H7 (cell line): ENCODE data around the gene CLTA. TPM values are rescaled to one million over a fixed set of nuclear protein-coding genes. Genes with fewer than 3 reads are reported as not detected.
A peak's percentile ranks its signal among the peaks of the same experiment; 100 is the strongest.

ENCODE experiments used
- DNase-seq: peaks from one replicate; pipeline ENCODE4 v3.0.0; 2012
- H3K27me3 ChIP-seq: 2 replicates; pipeline ENCODE4 v1.6.0; 2011; ENCODE audit warnings: mild to moderate bottlenecking, low read length; ENCODE audit not compliant: control insufficient read depth, insufficient read depth
- H3K36me3 ChIP-seq: replicated peaks from 2 replicates; pipeline ENCODE4 v1.5.1; 2011; ENCODE audit warnings: low read length; ENCODE audit not compliant: control insufficient read depth, insufficient read depth
- H3K4me3 ChIP-seq: 2 replicates; pipeline ENCODE4 v1.5.1; 2011; ENCODE audit warnings: low read depth, mild to moderate bottlenecking, control low read depth, low read length, moderate library complexity; ENCODE audit not compliant: insufficient read depth
- total RNA-seq: library from RNA; depleted of rRNA; stranded (reverse); fragments of >200 nt; shearing (Covaris generic); gene quantifications from 2 replicates; pipeline ENCODE4 v1.2.3, GENCODE V29; 2014; rRNA removed

CLTA gene
- 222 TPM in 2 replicates for total RNA-seq

DNA sequence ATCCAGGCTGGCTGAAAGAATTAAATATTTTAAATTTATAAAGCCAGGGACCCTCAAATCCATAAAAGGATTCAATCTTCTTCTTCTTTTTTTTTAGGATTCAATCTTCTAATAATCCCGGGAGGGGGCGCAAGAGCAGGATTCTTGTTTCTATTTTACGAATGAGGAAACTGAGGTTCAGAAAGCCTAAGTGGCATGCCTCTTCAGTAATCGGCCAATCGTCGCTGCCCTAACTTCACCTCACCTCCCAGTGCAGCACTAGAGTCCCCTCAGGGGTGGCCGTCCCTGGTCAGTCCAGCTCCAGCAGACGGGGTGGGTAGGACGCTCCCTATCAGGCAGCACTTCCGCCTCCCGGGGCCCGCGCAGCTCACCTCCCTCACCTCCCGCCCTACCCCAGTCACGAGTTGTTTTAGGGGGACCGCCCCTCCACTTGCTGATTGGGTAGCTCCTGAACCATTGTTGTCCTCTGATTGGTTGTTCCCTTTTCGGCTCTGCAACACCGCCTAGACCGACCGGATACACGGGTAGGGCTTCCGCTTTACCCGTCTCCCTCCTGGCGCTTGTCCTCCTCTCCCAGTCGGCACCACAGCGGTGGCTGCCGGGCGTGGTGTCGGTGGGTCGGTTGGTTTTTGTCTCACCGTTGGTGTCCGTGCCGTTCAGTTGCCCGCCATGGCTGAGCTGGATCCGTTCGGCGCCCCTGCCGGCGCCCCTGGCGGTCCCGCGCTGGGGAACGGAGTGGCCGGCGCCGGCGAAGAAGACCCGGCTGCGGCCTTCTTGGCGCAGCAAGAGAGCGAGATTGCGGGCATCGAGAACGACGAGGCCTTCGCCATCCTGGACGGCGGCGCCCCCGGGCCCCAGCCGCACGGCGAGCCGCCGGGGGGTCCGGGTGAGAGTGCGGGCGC, at the start of gene CLTA:
Gene CLTA (plus strand): TSS at position 534 of the 902 bp plus-strand sequence. CDS start 136 bp downstream, at position 670.
- Histone ChIP-seq H3K4me3 (peak within 1 kb of the TSS; percentile 90), H3K27me3 (no peaks in the 10 kb centered on the region), H3K36me3 (no peaks in the 10 kb centered on the region)
- DNase-seq: peak; percentile 98

GRCh38 chr9:36141288-36141687, 49.4 kb upstream of the CLTA start:
- Histone ChIP-seq H3K27me3 (peaks cover 28% of the 10 kb centered on the region), H3K36me3 (no peaks in the 10 kb centered on the region), H3K4me3 (no peak overlapping the region)
- peak; percentile 76 for DNase-seq

- no peak overlapping the region for H3K4me3 ChIP-seq
- H3K27me3 ChIP-seq: peaks cover 24% of the 10 kb centered on the region
- no peak for DNase-seq
- no peaks in the 10 kb centered on the region for H3K36me3 ChIP-seq
These were observed 49.0 kb upstream of the CLTA start for GRCh38 chr9:36141761-36142160.

DNA sequence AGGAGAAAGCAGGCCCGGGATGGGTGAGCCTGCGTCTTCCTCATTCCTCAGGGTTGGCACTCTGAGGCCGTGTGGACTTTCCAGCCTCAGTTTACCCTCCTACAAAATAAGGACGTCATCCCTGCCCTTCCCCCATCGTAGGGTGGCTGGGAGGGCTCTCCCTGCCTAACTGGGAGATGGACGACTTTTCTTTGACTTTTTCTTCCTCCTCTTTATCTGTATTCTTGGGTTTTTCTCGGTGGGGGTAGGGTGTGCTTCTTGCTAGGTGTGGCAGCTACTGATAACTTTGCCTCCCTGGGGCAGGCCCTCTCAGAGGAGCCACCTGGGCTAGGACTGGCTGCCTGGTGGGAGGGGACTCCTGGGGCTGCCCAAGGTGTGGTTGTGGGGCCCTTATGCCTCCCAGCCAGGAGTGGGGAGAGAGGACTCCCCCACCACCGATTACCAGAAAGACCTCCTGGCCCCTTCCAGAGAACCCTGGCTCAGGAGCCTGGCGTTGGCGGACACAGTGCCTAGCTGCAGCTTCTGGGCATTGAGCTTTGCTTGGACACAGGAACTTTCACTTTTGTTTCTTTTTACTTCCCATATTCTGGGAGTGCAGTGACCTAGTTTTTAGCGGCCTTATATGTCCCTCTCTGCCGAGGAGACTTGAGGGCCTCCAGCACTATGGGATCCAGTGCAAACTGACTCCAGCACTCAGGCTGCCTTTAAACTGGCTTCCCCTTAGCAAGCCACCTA, 48.0 kb upstream of the CLTA start:
- Histone ChIP-seq H3K36me3 (no peaks in the 10 kb centered on the region), H3K27me3 (peaks cover 15% of the 10 kb centered on the region), H3K4me3 (no peak overlapping the region)
- no peak for DNase-seq

DNA sequence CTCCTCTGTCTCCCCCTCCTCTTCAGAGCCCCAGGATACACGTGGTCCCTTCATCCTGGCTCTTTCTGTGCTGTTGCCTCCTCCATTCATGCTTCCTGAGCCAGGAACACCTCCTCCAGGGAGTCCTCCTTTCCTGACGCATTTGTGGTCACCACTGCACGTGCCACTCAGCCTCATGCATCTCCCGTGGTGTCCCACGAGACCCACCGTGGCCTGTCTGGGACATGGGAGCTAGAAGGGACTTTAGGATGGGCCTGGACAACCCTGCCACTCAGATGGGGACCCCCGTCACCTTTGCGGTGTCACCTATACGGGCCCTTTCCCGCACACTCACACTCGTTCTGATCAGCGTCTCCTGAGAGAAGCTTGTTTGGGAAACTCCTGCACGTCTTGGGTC, 47.5 kb upstream of the CLTA start:
- DNase-seq: no peak
- H3K4me3 ChIP-seq: no peak overlapping the region
- peaks cover 11% of the 10 kb centered on the region for H3K27me3 ChIP-seq
- H3K36me3 ChIP-seq: no peaks in the 10 kb centered on the region

- no peak for DNase-seq
- Histone ChIP-seq H3K4me3 (no peak overlapping the region), H3K36me3 (no peaks in the 10 kb centered on the region; the same call in 1 of the 2 replicates), H3K27me3 (no peaks in the 10 kb centered on the region; the same call in 1 of the 2 replicates)
These were observed 46.1 kb upstream of the CLTA start for GRCh38 chr9:36144309-36145232.

- Histone ChIP-seq H3K36me3 (no peaks in the 10 kb centered on the region; the same call in 1 of the 2 replicates), H3K27me3 (no peaks in the 10 kb centered on the region), H3K4me3 (no peak overlapping the region)
- DNase-seq: no peak
These were observed 44.8 kb upstream of the CLTA start for GRCh38 chr9:36145970-36146369.

GRCh38 chr9:36146651-36147050, 44.1 kb upstream of the CLTA start:
- peak; percentile 31 for DNase-seq
- no peaks in the 10 kb centered on the region for H3K27me3 ChIP-seq
- H3K4me3 ChIP-seq: no peak overlapping the region
- no peaks in the 10 kb centered on the region; the same call in 1 of the 2 replicates for H3K36me3 ChIP-seq

GRCh38 chr9:36147441-36148175, 43.1 kb upstream of the CLTA start:
- Histone ChIP-seq H3K36me3 (no peaks in the 10 kb centered on the region; the same call in 1 of the 2 replicates), H3K4me3 (no peak overlapping the region), H3K27me3 (no peaks in the 10 kb centered on the region)
- DNase-seq: no peak

DNA sequence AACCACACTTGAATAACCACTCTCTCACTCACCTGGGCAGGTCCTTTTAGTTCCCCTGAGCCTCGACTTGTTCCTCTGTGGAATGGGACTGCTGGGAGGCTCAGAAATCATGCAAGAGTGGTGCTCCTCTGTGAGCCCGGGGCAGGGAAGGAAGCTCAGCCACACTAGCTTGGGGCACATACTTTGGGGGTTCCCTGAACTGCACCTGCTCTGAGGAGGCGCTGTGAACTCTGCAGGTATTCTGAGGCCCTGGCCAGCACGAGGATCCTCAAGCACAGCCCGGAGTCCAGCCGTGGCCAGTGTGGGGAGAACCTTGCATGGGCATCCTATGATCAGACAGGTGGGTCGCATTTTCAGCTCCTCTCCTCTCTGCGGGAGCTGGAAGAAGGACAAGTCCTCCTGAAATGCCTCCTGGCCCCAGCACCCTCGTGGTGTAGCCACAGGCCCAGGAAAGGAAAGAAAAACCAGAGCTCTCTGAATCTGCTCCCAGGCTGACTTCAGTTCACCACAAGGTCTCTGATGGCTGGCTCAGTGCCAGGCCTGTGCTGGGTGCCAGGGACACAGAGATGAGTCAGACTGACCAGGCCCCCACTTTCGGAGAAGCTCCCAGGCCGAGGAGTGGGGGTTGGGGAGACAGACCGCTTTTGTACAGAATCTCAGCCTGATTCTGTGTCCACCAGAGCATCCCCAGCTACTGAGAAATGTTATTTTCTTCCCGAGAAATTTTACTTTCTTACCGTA, 42.2 kb upstream of the CLTA start:
- H3K4me3 ChIP-seq: no peak overlapping the region
- no peaks in the 10 kb centered on the region for H3K27me3 ChIP-seq
- no peaks in the 10 kb centered on the region; the same call in 1 of the 2 replicates for H3K36me3 ChIP-seq
- no peak for DNase-seq

GRCh38 chr9:36149197-36149596, 41.5 kb upstream of the CLTA start:
- peak; percentile 32 for DNase-seq
- no peak overlapping the region for H3K4me3 ChIP-seq
- H3K27me3 ChIP-seq: no peaks in the 10 kb centered on the region
- no peaks in the 10 kb centered on the region; the same call in 1 of the 2 replicates for H3K36me3 ChIP-seq

- H3K36me3 ChIP-seq: no peaks in the 10 kb centered on the region; the same call in 1 of the 2 replicates
- DNase-seq: no peak
These were observed 40.0 kb upstream of the CLTA start for GRCh38 chr9:36150574-36151315.

More at GRCh38 chr9:36150574-36151315, 40.0 kb upstream of the CLTA start:
- Histone ChIP-seq H3K27me3 (no peaks in the 10 kb centered on the region), H3K4me3 (no peak overlapping the region)
